Activated naive CD8-positive, alpha-beta T cell treated with anti-CD3 and anti-CD28 coated beads, Interleukin-2, amount 50 U/mL, for 16 hours (primary cell): ENCODE data around the gene TMA7.
"Not testable (repeated sequence)": the region's sequence is repeated elsewhere in the genome, so short reads cannot be mapped to it uniquely, and the experiment has no call there.

Experiments
- DNase-seq: peaks from one replicate; pipeline ENCODE4 v3.0.0-alpha.2; 2020; ENCODE audit warnings: low read depth, low spot score

The TMA7 gene

DNA sequence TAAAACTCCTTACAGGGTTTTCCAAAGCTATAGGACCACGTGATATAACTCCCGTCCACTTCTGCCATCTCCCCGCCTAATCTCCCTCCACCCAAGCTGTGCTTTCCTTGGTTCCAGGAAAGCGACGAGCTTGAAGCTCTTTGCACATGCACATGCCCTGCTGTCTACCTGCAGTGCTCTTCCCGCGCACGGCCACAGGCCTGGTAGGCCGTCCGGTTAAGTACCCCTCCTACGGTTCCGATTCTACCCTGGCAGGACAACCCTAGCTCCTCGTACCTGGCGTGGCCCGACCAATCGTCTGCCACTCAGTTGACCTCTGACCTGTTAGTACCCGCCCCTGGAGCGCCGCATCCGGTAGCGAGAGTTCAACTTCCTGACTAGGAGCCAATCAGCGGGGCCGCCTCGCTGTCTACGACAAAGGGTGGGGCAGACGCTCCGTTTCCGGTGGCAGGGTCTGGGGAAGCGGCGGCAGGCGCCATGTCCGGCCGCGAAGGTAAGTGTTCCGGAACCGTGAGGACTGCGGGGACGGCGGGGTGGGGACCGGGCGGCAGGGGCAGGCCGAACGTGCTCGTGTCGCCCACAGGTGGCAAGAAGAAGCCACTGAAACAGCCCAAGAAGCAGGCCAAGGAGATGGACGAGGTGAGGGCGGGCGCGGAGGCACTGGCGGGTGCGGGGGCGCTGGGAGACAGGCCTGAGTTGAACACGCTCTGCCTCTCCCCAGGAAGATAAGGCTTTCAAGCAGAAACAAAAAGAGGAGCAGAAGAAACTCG, at the start of gene TMA7, which contains the start of gene CCDC51:
Gene TMA7, plus strand, starts transcription at position 438 of the 770 bp plus-strand sequence. Its CDS starts 40 bp downstream, at position 478.
Gene CCDC51, minus strand, starts transcription at position 300 of the 770 bp plus-strand sequence. CDS start 4,991 bp downstream, outside the sequence.
- peak; percentile 98 for DNase-seq

- DNase-seq: no peak
Measured at GRCh38 chr3:48394391-48394790, 45.7 kb upstream of the TMA7 start.

DNA sequence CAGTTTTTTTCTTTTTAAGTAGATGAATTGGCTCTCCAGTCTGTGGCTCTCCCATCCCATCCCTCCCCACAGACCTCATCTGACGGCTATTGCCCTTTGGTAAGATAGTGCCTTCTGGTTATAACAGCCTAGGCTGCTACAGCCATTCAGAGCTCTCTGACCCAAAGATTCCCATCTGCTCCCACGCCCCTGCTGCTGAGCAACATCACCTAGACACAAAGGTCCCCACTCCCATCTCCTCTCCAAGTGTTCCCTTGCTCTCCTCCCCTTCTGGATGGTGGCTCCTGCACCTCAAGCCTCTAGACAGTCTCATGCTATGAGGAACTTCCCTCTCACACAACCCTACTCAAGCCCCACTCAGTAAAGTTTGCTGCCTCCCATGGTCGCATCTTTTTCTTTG, 44.3 kb upstream of the TMA7 start:
- no peak for DNase-seq

- no peak for DNase-seq
Measured at GRCh38 chr3:48397767-48398681, 42.0 kb upstream of the TMA7 start.

GRCh38 chr3:48398701-48399386, 41.2 kb upstream of the TMA7 start:
- DNase-seq: no peak

DNA sequence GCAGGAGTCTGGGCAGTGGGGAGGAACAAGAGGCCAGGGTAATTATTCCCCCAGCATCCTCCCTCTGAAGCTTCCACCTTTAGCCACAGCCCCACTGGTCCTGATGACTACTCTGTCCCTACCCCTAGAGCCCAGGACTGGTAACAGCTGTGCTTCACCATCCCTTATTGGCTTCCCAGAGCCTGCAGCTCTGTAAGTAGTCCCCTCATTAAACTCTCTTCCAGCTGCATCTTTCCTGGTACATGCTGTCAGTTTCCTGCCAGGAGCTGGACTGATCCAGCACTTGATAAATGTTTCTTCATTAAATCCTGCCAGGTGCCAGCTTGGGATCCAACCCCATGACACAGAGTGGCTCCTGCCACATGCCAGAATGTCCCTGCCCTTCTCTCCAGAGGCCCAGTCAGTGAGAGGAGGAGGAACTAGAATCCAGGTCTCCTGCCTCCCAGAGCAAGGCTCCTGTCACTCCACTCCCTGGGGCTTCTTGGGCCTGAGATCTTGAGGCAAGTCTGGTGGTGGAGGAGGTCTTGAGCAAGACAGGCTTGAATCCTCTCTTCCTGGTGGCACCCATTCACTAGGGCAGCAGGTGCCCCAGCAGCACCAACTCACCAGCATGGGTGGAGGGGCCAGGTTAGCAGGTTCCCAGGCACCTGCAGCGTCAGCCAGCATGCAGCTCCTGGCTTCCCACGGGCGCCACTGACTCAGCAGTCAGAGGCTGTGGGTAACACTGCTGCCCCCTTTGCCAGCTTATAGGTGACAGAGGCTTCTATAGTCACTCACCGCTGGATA, 40.5 kb upstream of the TMA7 start:
- DNase-seq: no peak

DNA sequence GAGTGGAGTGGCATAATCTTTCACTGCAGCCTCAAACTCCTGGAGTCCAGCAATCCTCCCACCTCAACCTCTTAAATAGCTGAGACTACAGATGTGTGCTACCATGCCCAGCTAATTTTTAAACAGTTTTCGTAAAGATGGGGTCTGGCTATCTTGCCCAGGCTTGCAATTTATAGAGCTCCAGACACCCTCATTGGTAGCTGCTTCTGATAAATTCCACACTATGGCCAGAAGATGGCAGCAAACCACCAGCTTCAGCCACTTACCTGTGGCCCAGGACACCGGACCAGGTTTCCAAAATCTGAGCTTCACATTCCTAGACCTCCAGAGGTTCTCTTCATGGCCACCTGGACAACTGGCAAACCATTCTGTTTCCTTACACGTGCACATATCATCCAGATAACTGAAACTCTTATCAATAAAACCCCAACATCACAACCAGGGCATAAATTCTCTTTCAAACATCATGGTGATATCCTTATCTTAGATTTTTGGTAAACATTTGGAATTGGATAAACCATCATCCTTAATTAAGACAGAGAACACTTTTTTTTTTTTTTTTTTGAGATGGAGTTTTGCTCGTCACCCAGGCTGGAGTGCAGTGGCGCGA, 39.1 kb upstream of the TMA7 start:
- DNase-seq: no peak

- DNase-seq: not testable (repeated sequence)
Measured at GRCh38 chr3:48401434-48401901, 38.6 kb upstream of the TMA7 start.

DNA sequence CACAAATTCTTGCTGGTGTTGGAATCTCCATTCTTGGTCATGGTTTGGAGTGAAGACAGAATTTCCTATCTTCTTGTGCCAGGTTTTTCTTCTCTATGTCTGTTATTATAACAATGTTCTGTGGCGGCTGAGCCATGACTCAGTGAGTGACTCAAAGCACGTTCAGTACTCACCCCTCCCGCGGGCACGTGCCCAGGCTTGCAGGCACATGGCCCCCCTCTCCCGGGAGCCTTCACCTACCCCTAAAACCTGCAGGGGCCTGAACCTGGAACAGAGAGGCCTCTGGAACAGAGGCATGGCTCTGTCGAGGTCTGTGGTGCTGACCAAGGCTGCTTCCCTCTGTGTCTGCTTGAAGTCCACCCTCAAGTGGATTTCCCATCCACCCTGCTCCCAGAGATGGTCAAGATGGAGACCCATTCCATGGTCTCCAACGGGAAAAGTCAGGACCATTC, 37.8 kb upstream of the TMA7 start:
- no peak for DNase-seq

- no peak for DNase-seq
Measured at GRCh38 chr3:48402907-48403306, 37.1 kb upstream of the TMA7 start.

- no peak for DNase-seq
Measured at GRCh38 chr3:48403533-48404439, 36.3 kb upstream of the TMA7 start.

- no peak for DNase-seq
Measured at GRCh38 chr3:48404440-48405342, 35.4 kb upstream of the TMA7 start.

- no peak for DNase-seq
Measured at GRCh38 chr3:48405343-48405881, 34.6 kb upstream of the TMA7 start.

- DNase-seq: no peak
Measured at GRCh38 chr3:48405971-48406370, 34.1 kb upstream of the TMA7 start.

GRCh38 chr3:48406443-48407431, 33.3 kb upstream of the TMA7 start:
- DNase-seq: no peak

GRCh38 chr3:48407542-48408099, 32.4 kb upstream of the TMA7 start:
- no peak for DNase-seq
